ENCODE measurements around the gene MICAL3.
"Not testable (repeated sequence)": the region's sequence is repeated elsewhere in the genome, so short reads cannot be mapped to it uniquely, and the experiment has no call there.

DNA sequence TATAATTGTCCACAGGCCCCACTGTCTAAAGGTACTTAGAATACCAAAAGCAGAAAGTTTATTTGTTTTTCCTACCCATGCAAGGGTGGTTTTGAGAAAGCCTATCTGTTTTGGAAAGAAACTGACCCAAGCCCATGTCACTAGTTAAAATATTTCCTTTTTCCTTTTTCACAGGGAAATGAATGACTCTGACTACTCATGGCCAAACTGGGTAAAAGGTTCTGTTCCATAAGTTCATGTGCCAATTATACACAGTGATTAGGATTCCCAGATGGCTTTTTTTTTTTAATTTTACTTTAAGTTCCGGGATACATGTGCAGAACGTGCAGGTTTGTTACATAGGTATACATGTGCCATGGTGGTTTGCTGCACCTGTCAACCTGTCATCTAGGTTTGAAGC is 31.4 kb downstream of the MICAL3 start:
- TF ChIP-seq, protein P1, sequence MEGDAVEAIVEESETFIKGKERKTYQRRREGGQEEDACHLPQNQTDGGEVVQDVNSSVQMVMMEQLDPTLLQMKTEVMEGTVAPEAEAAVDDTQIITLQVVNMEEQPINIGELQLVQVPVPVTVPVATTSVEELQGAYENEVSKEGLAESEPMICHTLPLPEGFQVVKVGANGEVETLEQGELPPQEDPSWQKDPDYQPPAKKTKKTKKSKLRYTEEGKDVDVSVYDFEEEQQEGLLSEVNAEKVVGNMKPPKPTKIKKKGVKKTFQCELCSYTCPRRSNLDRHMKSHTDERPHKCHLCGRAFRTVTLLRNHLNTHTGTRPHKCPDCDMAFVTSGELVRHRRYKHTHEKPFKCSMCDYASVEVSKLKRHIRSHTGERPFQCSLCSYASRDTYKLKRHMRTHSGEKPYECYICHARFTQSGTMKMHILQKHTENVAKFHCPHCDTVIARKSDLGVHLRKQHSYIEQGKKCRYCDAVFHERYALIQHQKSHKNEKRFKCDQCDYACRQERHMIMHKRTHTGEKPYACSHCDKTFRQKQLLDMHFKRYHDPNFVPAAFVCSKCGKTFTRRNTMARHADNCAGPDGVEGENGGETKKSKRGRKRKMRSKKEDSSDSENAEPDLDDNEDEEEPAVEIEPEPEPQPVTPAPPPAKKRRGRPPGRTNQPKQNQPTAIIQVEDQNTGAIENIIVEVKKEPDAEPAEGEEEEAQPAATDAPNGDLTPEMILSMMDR (IDR thresholded peaks at IDR 0.05 in 4 of 5, conservative IDR thresholded peaks at IDR 0.05 in 1 of 5) = not testable (repeated sequence)
- TF ChIP-seq POLR2A (IDR thresholded peaks at IDR 0.05) = not testable (repeated sequence)
